Mesenchymal stem cell (in vitro differentiated cells and primary cell): ENCODE data around the gene PCED1B. TPM values are rescaled to one million over a fixed set of nuclear protein-coding genes. Genes with fewer than 3 reads are reported as not detected.
A peak's percentile ranks its signal among the peaks of the same experiment; 100 is the strongest.

ENCODE experiments used
- DNase-seq: peaks from one replicate; pipeline ENCODE4 v3.0.0-alpha.2; 2013
- H2AFZ ChIP-seq: one replicate; pipeline ENCODE4 v1.6.1; 2013; ENCODE audit warnings: low read depth, mild to moderate bottlenecking, control low read depth, inconsistent platforms, low read length, moderate library complexity
- H2AK5ac ChIP-seq: 2 replicates; pipeline ENCODE4 v1.6.1; 2013; ENCODE audit warnings: low read length, moderate library complexity, mild to moderate bottlenecking, inconsistent platforms; ENCODE audit not compliant: severe bottlenecking
- H2BK120ac ChIP-seq: one replicate; pipeline ENCODE4 v1.6.1; 2013; ENCODE audit warnings: low read depth, mild to moderate bottlenecking, inconsistent platforms, low read length, moderate library complexity
- H2BK12ac ChIP-seq, 2 experiments: one replicate each; pipeline ENCODE4 v1.6.1; 2013; ENCODE audit warnings: inconsistent platforms in 2 of 2, low read length in 2 of 2, mild to moderate bottlenecking in 2 of 2, moderate library complexity in 2 of 2, control low read depth in 1 of 2
- H2BK15ac ChIP-seq: one replicate; pipeline ENCODE4 v1.6.1; 2013; ENCODE audit warnings: mild to moderate bottlenecking, low read depth, inconsistent platforms; ENCODE audit not compliant: poor library complexity, severe bottlenecking
- H2BK5ac ChIP-seq: 2 replicates; pipeline ENCODE4 v1.6.1; 2013; ENCODE audit warnings: low read depth, mild to moderate bottlenecking, low read length, control low read depth, inconsistent platforms; ENCODE audit not compliant: poor library complexity, severe bottlenecking
- H3K14ac ChIP-seq, 2 experiments: one replicate each; pipeline ENCODE4 v1.6.1; 2013; ENCODE audit warnings: inconsistent platforms in 2 of 2, low read length in 2 of 2, control low read depth in 1 of 2, mild to moderate bottlenecking in 1 of 2, moderate library complexity in 1 of 2
- H3K18ac ChIP-seq, 2 experiments: one replicate each; pipeline ENCODE4 v1.6.1; 2013; ENCODE audit warnings: inconsistent platforms in 2 of 2, low read length in 2 of 2, control low read depth in 1 of 2, low read depth in 1 of 2, mild to moderate bottlenecking in 1 of 2
- H3K23ac ChIP-seq, 2 experiments: one replicate each; pipeline ENCODE4 v1.6.1; 2013; ENCODE audit warnings: inconsistent platforms in 2 of 2, low read length in 2 of 2, mild to moderate bottlenecking in 2 of 2, moderate library complexity in 2 of 2, control low read depth in 1 of 2
- H3K27ac ChIP-seq: 2 replicates; pipeline ENCODE4 v1.5.1; 2013; ENCODE audit warnings: mild to moderate bottlenecking, moderate library complexity, low read length, control low read depth, inconsistent platforms; ENCODE audit not compliant: poor library complexity, severe bottlenecking
- H3K27me3 ChIP-seq, 2 experiments: 2 replicates each; pipeline versions ENCODE4 v1.6.1 to v1.7.0; 2013; ENCODE audit warnings: low read length in 2 of 2, mild to moderate bottlenecking in 2 of 2, moderate library complexity in 2 of 2, control low read depth in 1 of 2, inconsistent platforms in 1 of 2; ENCODE audit not compliant: control insufficient read depth in 1 of 2, insufficient read depth in 1 of 2
- H3K36me3 ChIP-seq, 2 experiments: 2 replicates each; pipeline versions ENCODE4 v1.6.1 to v1.7.0; 2013; ENCODE audit warnings: low read length in 2 of 2, control low read depth in 1 of 2, inconsistent platforms in 1 of 2, low read depth in 1 of 2, mild to moderate bottlenecking in 1 of 2; ENCODE audit not compliant: insufficient read depth in 2 of 2, control insufficient read depth in 1 of 2
- H3K4ac ChIP-seq, 2 experiments: one replicate each; pipeline ENCODE4 v1.6.1; 2013; ENCODE audit warnings: inconsistent platforms in 2 of 2, low read length in 2 of 2, mild to moderate bottlenecking in 2 of 2, moderate library complexity in 2 of 2, control low read depth in 1 of 2, low read depth in 1 of 2
- H3K4me1 ChIP-seq: 2 replicates; pipeline ENCODE4 v1.6.1; 2013; ENCODE audit warnings: low read depth, low read length, control low read depth; ENCODE audit not compliant: control insufficient read depth, insufficient read depth
- H3K4me2 ChIP-seq: 2 replicates; pipeline ENCODE4 v1.6.1; 2013; ENCODE audit warnings: low read length, mild to moderate bottlenecking, inconsistent platforms; ENCODE audit not compliant: poor library complexity, severe bottlenecking
- H3K4me3 ChIP-seq, 2 experiments: 2 replicates each; pipeline versions ENCODE4 v1.5.1 to v1.7.0; 2013; ENCODE audit warnings: low read length in 2 of 2, mild to moderate bottlenecking in 2 of 2, control low read depth in 1 of 2, low read depth in 1 of 2; ENCODE audit not compliant: insufficient read depth in 1 of 2
- H3K79me1 ChIP-seq: replicated peaks from 2 replicates; pipeline ENCODE4 v1.6.1; 2013; ENCODE audit warnings: mild to moderate bottlenecking, control low read depth, low read length, inconsistent platforms; ENCODE audit not compliant: poor library complexity, severe bottlenecking
- H3K9ac ChIP-seq: 2 replicates; pipeline ENCODE4 v1.7.0; 2013; ENCODE audit warnings: mild to moderate bottlenecking, low read length, moderate library complexity
- H3K9me3 ChIP-seq: 2 replicates; pipeline ENCODE4 v1.7.0; 2013; ENCODE audit warnings: mild to moderate bottlenecking, low read length; ENCODE audit not compliant: control insufficient read depth
- H4K8ac ChIP-seq: one replicate; pipeline ENCODE4 v1.6.1; 2013; ENCODE audit warnings: inconsistent platforms, mild to moderate bottlenecking, low read length, moderate library complexity
- H4K91ac ChIP-seq: one replicate; pipeline ENCODE4 v1.6.1; 2013; ENCODE audit warnings: mild to moderate bottlenecking, low read length, inconsistent platforms
- WGBS: methylation state at CpG from one replicate; pipeline ENCODE4 v1.1.7; 2013; ENCODE audit warnings: mixed read lengths; 5-methylcytosine and 5-hydroxymethylcytosine counted together
- small RNA-seq: library from polyadenylated mRNA; stranded (forward); fragments of <200 nt; extraction: miRNeasy Mini kit (QIAGEN cat#:217004); gene quantifications from one replicate; pipeline ENCODE3, GENCODE V24; 2013; ENCODE audit warnings: low read depth

Gene PCED1B

DNA sequence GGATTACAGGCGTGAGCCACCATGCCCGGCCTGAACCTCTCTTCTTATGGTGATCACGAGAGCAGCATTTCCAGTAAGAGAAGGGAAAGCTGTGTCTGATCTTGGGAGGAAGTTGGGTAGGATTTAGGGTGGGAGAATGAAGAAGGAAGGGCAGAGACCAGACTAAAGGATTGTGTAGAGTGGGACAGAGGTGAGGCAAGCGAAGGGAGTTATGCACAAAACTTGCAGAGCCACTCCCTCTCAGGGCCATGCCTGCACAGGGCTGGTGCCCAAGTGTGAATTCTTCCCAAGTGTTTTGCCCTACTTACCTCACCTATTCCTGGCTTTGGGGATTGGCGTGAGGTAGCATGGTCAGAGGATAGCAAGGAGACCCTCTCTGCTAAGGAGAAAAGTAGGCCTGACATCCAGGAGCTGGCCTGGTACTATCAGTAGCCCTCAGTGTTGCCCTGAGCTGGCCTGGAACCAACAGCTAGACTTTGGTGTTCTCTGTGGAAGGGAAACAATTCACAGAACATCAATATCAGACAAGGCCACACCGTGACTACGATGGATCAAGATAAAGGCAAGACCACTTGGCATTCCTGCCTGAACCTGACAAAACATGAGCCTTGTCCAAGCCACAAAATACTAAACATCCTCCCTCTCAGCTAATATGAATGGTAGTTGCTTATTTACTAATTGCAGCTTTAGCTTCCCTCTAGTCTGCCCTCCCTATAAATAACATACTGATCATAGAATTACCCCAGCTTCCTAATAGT lies 201.3 kb downstream of the PCED1B start:
- H3K18ac ChIP-seq, result no peak overlapping the region
- no peak overlapping the region for H3K4me3 ChIP-seq
- H3K14ac ChIP-seq, result no peak overlapping the region
- H3K9ac ChIP-seq, result no peak overlapping the region
- no peaks in the 10 kb centered on the region for H3K9me3 ChIP-seq
- peaks cover 7% of the 10 kb centered on the region for H3K4me1 ChIP-seq
- no peak overlapping the region for H2BK15ac ChIP-seq
- WGBS, result 88% methylated on average over 7 of the region's 7 CpGs
- DNase-seq, result no peak
- H3K4ac ChIP-seq, result peak overlapping the region; percentile 8 to 36
- no peak overlapping the region for H4K91ac ChIP-seq
- peak overlapping the region; percentile 27 for H4K8ac ChIP-seq
- peak overlapping the region; percentile 79 for H2AK5ac ChIP-seq
- no peaks in the 10 kb centered on the region for H3K79me1 ChIP-seq
- no peak overlapping the region for H3K4me2 ChIP-seq
- H3K36me3 ChIP-seq, result no peaks in the 10 kb centered on the region
- no peaks in the 10 kb centered on the region for H3K27me3 ChIP-seq
- H2BK5ac ChIP-seq, result no peak overlapping the region
- no peak overlapping the region for H3K27ac ChIP-seq
- no peak overlapping the region for H3K23ac ChIP-seq
- H2AFZ ChIP-seq, result no peak overlapping the region
- no peak overlapping the region for H2BK120ac ChIP-seq
- H2BK12ac ChIP-seq, result peak overlapping the region; percentile 15 to 59

DNA sequence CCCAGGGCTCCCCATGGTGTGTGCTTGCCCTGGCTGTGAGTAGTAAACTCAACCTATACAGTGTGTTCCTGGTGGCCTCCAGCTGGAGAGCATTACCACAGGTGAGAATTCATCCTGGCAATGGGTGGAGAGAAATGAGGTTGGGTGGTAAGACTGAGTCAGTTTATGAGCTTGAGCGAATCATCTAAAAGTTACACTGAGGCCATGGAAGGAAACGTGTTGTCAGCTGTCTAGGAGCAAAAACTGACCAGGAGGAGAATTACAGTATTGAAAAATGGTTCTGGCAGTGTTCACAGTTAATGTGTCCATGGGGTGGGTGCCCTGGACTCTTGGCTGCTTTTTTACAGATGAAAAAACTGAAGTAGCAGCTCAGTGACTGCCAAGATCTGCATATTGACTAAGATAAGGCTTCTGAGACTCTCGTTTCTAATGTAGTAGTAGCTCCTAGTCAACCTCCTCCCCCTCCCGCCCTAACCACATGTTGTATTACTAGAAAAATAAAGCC lies 202.3 kb downstream of the PCED1B start:
- Histone ChIP-seq H3K36me3 (no peaks in the 10 kb centered on the region), H4K8ac (peak overlapping the region; percentile 35), H2BK5ac (no peak overlapping the region), H2BK15ac (no peak overlapping the region), H2AFZ (no peak overlapping the region), H3K4me1 (peaks cover 7% of the 10 kb centered on the region), H3K23ac (no peak overlapping the region), H3K18ac (peak overlapping the region in 1 of 2 experiments; percentile 37), H3K4me3 (no peak overlapping the region), H3K27ac (no peak overlapping the region), H3K14ac (no peak overlapping the region), H3K27me3 (no peaks in the 10 kb centered on the region), H3K9ac (peak overlapping the region; percentile 17), H2BK12ac (peak overlapping the region in 1 of 2 experiments; percentile 31), H2AK5ac (peak overlapping the region; percentile 39), H3K79me1 (no peaks in the 10 kb centered on the region), H3K9me3 (no peaks in the 10 kb centered on the region), H2BK120ac (no peak overlapping the region), H3K4ac (peak overlapping the region in 1 of 2 experiments; percentile 42), H4K91ac (peak overlapping the region; percentile 34), H3K4me2 (no peak overlapping the region)
- no peak for DNase-seq
- WGBS, result 67% methylated on average over 2 of the region's 4 CpGs

GRCh38 chr12:47282206-47282605 lies 202.8 kb downstream of the PCED1B start:
- no peak overlapping the region for H3K14ac ChIP-seq
- no peak overlapping the region for H2BK15ac ChIP-seq
- H2BK5ac ChIP-seq, result no peak overlapping the region
- H2AFZ ChIP-seq, result no peak overlapping the region
- 85% methylated on average over 3 of the region's 4 CpGs for WGBS
- no peak overlapping the region for H2BK120ac ChIP-seq
- H3K9ac ChIP-seq, result no peak overlapping the region
- H4K91ac ChIP-seq, result no peak overlapping the region
- peak; percentile 75 for DNase-seq
- H3K27ac ChIP-seq, result no peak overlapping the region
- H3K23ac ChIP-seq, result no peak overlapping the region
- no peaks in the 10 kb centered on the region for H3K79me1 ChIP-seq
- no peak overlapping the region for H3K4me3 ChIP-seq
- H3K27me3 ChIP-seq, result no peaks in the 10 kb centered on the region
- no peak overlapping the region for H4K8ac ChIP-seq
- no peak overlapping the region for H2AK5ac ChIP-seq
- H3K4ac ChIP-seq, result no peak overlapping the region
- no peak overlapping the region for H3K18ac ChIP-seq
- H3K4me1 ChIP-seq, result peaks cover 7% of the 10 kb centered on the region
- no peaks in the 10 kb centered on the region for H3K9me3 ChIP-seq
- no peak overlapping the region for H2BK12ac ChIP-seq
- no peaks in the 10 kb centered on the region for H3K36me3 ChIP-seq
- H3K4me2 ChIP-seq, result no peak overlapping the region

Small RNAs within 50 kb of the gene (small RNA-seq; reads per million reads assigned to genes)
- gene MIR4698, result not detected
